Activated CD4-positive, alpha-beta T cell treated with anti-CD3 and anti-CD28 coated beads, Interleukin-2, amount 50 U/mL, for 48 hours (primary cell): Measurements from ENCODE around the gene WDCP.
"Not testable (repeated sequence)": the region's sequence is repeated elsewhere in the genome, so short reads cannot be mapped to it uniquely, and the experiment has no call there.

Experiments used
- DNase-seq, 2 experiments: peaks; one replicate each; pipeline ENCODE4 v3.0.0-alpha.2; 2020

The WDCP gene

GRCh38 chr2:24020244-24020643 lies 26.9 kb downstream of the WDCP start:
- DNase-seq = no peak

DNA sequence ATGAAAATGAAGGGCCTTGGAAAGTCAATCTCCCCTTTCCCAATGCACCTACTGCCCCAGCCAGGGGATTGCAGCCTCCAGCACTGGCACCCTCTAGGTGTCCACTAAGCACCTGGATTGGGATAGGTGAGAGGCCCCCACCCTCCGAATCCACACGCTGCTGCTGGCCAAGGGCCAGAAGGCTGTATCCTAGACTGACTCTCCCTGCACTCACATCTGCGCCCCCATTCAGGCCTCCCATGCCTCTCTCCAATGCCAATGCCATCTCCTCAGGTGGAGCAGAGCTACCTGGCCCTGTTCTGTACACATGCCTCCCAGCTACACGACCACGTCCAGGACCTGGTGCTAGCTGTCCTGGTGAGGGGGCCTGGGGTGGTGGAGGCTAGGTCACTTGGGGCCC lies 27.5 kb downstream of the WDCP start:
- DNase-seq = no peak

DNA sequence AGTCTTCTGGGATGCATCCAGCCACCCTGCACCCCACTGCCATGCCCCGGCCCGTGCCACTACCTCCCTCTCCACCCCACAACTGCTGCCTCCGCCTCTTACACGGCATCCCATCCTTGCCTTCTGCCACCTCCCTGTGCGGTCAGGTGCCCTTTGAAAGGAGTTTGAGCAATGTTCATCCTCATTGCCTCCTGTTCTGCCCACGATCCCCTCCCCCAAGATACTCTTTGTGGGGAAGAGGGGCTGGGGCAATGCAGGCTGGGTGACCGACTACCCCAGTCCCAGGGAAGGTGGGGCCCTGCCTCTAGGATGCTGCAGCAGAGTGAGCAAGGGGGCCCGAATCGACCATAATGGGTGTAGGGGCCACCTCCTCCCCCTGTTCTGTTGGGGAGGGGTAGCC lies 28.9 kb downstream of the WDCP start:
- DNase-seq = no peak

GRCh38 chr2:24017711-24018110 lies 29.5 kb downstream of the WDCP start:
- no peak for DNase-seq

DNA sequence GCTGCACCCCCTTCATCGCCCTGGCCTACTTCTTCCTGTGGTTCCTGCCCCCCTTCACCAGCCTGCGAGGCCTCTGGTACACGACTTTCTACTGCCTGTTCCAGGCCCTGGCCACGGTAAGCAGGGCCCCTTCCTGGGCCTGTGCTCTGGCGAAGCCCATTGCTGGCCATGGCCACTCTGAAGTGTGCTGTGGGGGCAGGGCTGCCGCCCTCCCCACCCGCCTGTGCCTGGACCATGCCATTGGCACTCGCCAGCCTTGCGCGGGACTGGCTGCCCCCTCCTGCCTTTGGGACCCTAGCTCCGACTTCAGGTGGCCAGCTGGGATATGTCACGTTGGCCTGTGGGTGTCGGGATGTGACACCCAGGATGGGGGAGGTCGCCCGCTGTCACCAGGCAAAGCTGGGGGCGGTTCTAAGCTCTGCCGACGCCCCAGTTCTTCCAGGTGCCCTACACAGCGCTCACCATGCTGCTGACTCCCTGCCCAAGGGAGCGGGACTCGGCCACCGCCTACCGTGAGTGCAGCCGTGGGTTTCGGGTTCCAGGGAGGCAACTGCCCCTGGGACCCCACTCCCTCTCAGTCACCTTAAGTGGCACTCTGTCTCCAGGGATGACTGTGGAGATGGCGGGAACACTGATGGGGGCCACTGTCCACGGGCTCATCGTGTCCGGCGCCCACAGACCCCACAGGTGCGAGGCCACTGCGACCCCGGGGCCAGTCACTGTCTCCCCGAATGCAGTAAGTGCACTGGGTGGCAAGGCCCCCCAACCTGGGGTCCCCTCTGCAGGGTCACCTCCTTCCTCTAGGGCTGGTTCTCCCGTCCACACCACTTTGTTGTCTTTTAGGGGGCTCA lies 30.1 kb downstream of the WDCP start:
- no peak for DNase-seq

GRCh38 chr2:24016376-24016761 lies 30.8 kb downstream of the WDCP start:
- no peak for DNase-seq

DNA sequence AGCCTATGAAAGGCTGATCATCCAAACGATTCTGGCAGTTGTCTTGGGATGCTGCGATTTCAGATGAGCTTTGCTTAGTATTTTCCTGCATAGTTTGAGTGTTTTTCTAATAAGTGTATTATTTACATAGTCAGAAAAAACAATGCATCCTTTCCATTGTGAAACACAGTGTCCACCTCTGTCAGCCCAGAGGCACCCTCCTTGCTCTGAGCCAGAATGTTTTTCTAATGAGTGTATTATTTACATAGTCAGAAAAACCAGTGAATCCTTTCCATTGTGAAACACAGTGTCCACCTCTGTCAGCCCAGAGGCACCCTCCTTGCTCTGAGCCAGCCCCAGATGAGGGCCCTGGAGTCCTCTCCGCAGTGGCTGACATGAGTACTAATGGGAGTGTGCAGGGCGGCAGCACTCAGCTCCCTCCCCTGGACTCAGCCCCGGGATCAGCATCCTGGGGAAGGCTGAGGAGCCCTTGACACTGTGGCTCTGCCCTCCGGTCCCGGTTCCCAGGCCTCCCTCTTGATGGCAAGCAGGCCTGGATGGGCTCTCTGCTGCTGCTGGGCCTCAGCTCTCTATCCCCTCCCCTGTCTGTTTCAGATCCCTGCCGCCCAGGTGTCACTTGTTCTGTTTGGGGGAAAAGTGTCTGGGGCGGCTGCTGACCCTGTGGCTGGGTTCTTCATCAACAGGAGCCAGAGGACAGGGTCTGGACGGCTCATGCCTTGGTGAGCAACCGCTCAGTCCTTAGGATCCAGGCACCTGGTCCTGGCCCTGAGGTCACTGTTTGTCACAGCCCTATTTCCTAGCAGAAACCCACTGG lies 31.4 kb downstream of the WDCP start:
- DNase-seq = no peak

DNA sequence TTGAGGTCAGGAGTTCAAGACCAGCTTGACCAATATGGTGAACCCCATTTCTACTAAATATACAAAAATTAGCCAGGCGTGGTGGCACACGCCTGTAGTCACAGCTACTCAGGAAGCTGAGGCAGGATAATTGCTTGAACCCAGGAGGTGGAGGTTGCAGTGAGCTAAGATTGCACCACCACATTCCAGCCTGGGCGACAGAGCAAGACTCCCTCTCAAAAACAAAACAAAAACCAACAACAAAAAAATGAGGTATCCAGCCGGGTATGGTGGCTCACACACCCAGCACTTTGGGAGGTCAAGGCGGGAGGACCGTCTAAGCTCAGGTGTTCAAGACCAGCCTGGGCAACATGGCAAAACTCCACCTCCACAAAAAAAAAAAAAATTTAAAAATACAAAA lies 32.3 kb downstream of the WDCP start:
- not testable (repeated sequence) for DNase-seq

- DNase-seq = no peak
Measured at GRCh38 chr2:24012521-24013188, 34.5 kb downstream of the WDCP start.

GRCh38 chr2:24011250-24012104 lies 35.7 kb downstream of the WDCP start:
- no peak for DNase-seq

DNA sequence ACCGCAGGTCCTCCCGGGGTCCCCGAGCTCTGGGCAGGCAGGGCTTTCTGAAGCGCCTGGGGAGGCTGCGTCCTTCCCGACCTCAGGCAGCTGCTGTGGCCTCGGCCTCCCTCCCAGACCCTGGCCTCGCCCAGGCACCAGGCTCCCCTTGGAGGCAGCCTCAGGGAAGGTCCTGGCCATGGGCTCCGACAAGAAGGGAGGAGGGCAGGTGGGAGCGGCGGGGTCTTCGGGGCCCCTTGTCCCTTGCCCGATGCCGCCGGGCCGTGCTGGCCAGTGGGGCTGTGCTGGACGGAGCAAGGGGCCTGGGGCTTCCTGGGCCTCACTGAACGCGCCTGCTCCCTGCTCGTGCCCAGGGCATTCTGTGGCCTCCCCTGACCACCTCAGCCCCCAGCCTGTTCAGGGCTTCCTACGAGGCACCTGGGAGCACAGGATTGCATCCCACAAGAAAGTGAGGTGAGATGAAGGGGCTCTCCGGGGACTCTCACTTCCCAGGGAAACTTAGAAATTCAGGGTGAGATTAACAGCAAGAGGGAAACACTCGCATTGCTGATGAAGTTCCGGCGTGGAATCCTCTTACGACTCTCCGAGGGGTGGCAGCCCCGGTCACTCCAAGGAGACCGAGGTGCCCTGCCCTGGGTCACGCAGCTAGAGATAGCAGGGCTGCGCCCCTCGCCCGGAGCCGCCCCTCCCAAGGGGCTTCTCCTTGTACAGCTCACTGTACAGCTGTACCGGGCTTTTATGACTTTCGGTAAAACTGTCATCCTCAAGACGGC lies 36.5 kb downstream of the WDCP start:
- DNase-seq = no peak

- no peak for DNase-seq
Measured at GRCh38 chr2:24009680-24010476, 37.3 kb downstream of the WDCP start, which contains the start of gene MFSD2B. MFSD2B (plus strand) TSS chr2:24010085; CDS start chr2:24010097, 12 bp downstream.

DNA sequence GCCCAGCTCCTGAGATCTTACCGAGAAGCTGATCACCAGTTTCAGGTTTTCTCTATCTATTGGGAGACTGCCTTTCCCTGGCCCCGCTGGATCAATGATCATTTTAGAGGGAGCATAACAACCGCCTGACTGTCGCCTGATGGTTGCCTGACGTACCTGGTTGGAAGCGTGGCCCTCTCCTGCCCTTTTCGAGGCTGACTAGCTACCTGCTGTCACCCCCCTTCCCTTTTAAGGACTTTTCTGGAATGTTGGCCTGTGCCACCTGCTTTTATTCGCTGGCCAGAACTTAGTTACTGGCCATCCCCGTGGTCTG lies 37.9 kb downstream of the WDCP start:
- DNase-seq = no peak

DNA sequence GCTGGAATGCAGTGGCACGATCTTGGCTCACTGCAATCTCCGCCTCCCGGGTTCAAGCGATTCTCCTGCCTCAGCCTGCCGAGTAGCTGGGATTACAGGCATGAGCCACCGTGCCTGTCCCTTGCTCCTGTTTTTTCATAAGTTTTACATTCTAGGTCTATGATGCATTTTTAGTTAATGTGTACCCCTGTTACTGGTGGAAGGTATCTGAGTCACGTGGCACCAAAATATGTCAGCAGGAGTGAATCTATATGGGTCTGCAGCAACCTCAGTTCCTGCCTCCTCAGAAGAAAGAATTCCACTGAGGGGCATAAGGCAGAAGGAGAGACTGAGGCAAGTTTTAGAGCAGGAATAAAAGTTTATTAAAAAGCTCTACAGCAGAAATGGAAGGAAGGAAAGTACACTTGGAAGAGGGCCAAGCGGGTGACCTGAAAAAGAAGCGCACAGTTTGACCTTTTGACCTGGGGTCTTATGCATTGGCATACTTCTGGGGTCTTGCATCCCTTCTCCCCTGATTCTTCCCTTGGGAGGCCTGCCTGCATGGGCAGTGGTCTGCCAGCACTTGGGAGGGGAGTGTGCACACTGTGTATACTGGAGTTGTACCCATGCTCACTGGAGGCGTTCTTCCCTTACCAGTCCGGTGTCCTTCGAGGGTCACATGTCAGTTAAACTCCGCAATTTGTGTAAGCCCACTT lies 38.4 kb downstream of the WDCP start:
- no peak for DNase-seq

DNA sequence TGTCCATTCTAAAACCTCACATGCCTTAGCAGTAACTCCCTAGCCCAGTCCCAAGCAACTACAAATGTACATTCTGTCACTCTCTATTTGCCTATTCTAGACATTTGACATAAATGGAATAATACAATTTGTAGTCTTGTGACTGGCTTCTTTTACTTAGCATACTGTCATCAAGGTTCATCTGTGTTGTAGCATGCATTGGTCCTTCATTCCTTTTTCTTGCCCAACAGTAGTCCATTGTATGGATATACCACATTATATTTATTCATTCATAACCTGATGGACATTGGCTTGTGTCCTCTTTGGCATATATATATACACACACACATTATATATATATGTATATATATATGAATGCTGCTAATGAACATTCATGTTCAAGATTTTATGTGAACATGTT lies 39.5 kb downstream of the WDCP start:
- no peak for DNase-seq

- DNase-seq = no peak
Measured at GRCh38 chr2:23994567-23994966, 52.6 kb downstream of the WDCP start.

DNA sequence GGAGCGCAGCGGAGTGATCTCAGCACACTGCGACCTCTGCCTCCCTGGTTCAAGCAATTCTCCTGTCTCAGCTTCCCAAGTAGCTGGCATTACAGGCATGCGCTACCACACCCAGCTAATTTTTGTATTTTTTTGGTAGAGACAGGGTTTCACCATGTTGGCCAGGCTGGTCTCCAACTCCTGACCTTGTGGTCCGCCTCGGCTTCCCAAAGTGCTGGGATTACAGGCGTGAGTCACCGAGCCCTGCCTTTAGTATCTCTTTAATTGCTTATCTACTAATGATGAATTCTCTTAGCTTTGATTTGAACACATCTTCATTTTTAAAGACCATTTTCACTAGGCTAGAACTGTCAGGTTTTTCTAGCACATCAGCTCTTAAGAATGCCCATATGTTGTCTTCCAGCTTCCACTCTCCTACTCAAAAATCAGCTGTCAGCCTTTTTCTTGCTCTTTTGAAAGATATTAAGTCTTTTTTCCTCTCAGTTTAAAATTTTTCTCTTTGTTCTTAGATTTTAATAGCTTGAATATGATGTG lies 53.4 kb downstream of the WDCP start:
- DNase-seq = no peak

DNA sequence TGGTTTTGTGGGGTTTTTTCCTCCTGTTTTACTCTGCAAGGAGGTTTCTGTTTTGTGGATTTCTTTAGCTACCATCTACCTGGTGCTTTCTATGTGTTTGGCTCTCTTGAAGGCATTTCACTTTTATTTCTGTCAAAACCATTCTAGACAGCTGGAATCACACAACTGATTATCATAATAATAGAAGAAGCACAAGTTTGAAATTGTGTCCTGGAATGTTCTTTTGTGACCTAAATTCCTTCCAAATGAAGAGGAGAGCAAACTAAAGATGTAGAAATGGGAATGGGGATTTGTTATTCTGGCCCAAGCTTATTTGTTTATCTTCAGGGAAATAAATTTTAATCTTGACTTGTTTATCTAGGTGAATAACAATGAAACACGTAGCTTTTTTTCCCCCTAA lies 54.3 kb downstream of the WDCP start:
- no peak for DNase-seq

DNA sequence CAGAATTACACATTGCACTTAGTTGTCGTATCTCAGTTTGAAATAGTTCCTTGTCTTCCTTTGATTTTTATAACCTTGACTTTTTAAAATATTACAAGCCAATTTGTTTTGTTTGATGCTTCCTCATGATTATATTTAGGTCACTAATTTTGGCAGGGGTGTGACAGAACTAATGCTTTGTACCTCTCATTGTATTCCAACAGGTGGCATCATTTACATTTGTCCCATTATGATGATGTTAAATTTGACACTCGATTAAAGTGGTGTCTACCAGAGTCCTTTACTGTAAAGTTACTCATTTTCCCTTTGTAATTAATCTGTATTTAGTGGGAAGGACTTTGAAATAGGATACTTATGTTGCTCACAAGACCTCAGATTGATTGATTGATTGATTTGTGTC lies 58.8 kb downstream of the WDCP start:
- no peak for DNase-seq
